ENCODE data around the gene GART. TPM values are rescaled to one million over a fixed set of nuclear protein-coding genes. Genes with fewer than 3 reads are reported as not detected.

GART gene
- total RNA-seq, 1 donor from 2014 or later = 139 TPM

DNA sequence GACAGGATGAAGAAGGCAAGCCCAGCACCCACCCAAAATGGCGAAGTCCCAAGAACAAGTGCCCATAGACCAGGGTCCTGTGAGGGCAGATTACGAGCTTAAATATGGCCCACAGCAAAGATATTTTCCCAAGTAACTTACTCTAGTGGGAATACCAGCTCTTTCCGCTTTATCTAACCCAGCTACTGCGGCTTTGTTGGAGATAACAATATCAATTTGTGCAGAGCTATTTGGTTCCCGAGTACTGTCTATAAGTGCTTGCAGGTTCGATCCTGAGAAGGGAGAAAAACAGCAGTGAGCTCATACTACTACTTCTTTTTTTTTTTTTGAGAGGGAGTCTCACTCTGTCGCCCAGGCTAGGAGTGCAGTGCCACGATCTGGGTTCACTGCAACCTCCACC lies 36.1 kb downstream of the GART start:
- no peak for DNase-seq (ENCODE audit: low read depth, low spot score)
- TF ChIP-seq CTCF (conservative IDR thresholded peaks at IDR 0.05) = no peak
- Mint-ChIP-seq H3K27ac (ENCODE audit: unreplicated experiment) (no peak overlapping the region), H3K36me3 (ENCODE audit: low read depth) (peaks cover 24% of the 10 kb centered on the region), H3K4me3 (no peak overlapping the region), H3K9me3 (peaks cover 6% of the 10 kb centered on the region), H3K4me1 (no peaks in the 10 kb centered on the region), H3K27me3 (ENCODE audit: low read depth) (no peaks in the 10 kb centered on the region)

- no peak for DNase-seq (ENCODE audit: low read depth, low spot score)
- no peak overlapping the region for H3K27ac Mint-ChIP-seq (ENCODE audit: unreplicated experiment)
- no peaks in the 10 kb centered on the region for H3K36me3 Mint-ChIP-seq (ENCODE audit: low read depth)
Measured at GRCh38 chr21:33496345-33496744, 45.6 kb downstream of the GART start.

DNA sequence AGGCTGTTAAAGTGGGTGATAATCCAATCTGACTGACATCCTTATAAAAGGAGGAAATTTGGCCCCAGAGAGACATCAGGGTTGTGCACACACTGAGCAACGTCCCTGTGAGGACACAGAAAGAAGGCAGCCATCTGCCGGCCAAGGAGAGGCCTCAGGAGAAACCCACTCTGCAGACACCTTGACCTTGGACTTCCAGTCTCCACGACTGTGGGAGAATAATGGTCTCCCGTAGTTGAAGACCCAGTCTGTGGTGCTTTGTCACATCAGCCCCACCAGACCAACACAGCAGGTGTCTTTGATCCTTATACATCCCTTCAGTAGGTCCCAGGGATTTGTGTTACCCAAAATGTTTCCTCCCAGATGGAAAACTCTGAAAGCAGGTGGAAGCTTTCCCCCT lies 46.2 kb downstream of the GART start:
- Mint-ChIP-seq H3K4me3 (no peak overlapping the region), H3K36me3 (ENCODE audit: low read depth) (no peaks in the 10 kb centered on the region), H3K27ac (ENCODE audit: unreplicated experiment) (no peak overlapping the region), H3K27me3 (ENCODE audit: low read depth) (peaks cover 12% of the 10 kb centered on the region), H3K4me1 (peaks cover 11% of the 10 kb centered on the region), H3K9me3 (no peaks in the 10 kb centered on the region)
- no peak for TF ChIP-seq CTCF (conservative IDR thresholded peaks at IDR 0.05)
- DNase-seq (ENCODE audit: low read depth, low spot score) = no peak

More at GRCh38 chr21:33496345-33496744, 45.6 kb downstream of the GART start:
- no peaks in the 10 kb centered on the region for H3K9me3 Mint-ChIP-seq
- H3K4me1 Mint-ChIP-seq = peaks cover 7% of the 10 kb centered on the region
- no peak for TF ChIP-seq CTCF (conservative IDR thresholded peaks at IDR 0.05)
- peak overlapping the region; percentile 35 for H3K4me3 Mint-ChIP-seq
- H3K27me3 Mint-ChIP-seq (ENCODE audit: low read depth) = peaks cover 12% of the 10 kb centered on the region

- Mint-ChIP-seq H3K9me3 (no peaks in the 10 kb centered on the region), H3K36me3 (ENCODE audit: low read depth) (no peaks in the 10 kb centered on the region), H3K27ac (ENCODE audit: unreplicated experiment) (no peak overlapping the region), H3K27me3 (ENCODE audit: low read depth) (peaks cover 12% of the 10 kb centered on the region), H3K4me3 (peak overlapping the region; percentile 81), H3K4me1 (peaks cover 12% of the 10 kb centered on the region)
- no peak for TF ChIP-seq CTCF (conservative IDR thresholded peaks at IDR 0.05)
- no peak for DNase-seq (ENCODE audit: low read depth, low spot score)
Measured at GRCh38 chr21:33493756-33494155, 48.2 kb downstream of the GART start.

- Mint-ChIP-seq H3K27ac (ENCODE audit: unreplicated experiment) (no peak overlapping the region), H3K4me3 (no peak overlapping the region)
Measured at GRCh38 chr21:33492571-33492970, 49.3 kb downstream of the GART start.

More at GRCh38 chr21:33492571-33492970, 49.3 kb downstream of the GART start:
- Mint-ChIP-seq H3K36me3 (ENCODE audit: low read depth) (no peaks in the 10 kb centered on the region), H3K27me3 (ENCODE audit: low read depth) (peaks cover 12% of the 10 kb centered on the region), H3K9me3 (no peaks in the 10 kb centered on the region), H3K4me1 (peaks cover 12% of the 10 kb centered on the region)
- TF ChIP-seq CTCF (conservative IDR thresholded peaks at IDR 0.05) = no peak
- no peak for DNase-seq (ENCODE audit: low read depth, low spot score)

Measured in neural crest cell (in vitro differentiated cells).